Loucy (cell line): ENCODE measurements around the gene APOL2.

Experiments used
- H2AFZ ChIP-seq: fragments of 200-600 bp; sonication (generic); 2 replicates; pipeline ENCODE4 v1.6.0; 2016; ENCODE audit warnings: antibody characterized with exemption, mild to moderate bottlenecking, low read length, moderate library complexity
- H3F3A ChIP-seq: fragments of 200-600 bp; 2 replicates; pipeline ENCODE4 v1.6.0; 2016; ENCODE audit warnings: antibody characterized with exemption, low read depth, mild to moderate bottlenecking
- H3K27me3 ChIP-seq: fragments of 200-600 bp; sonication (generic); 2 replicates; pipeline ENCODE4 v1.6.1; 2014; ENCODE audit warnings: low read length, mild to moderate bottlenecking; ENCODE audit not compliant: insufficient read depth, poor library complexity, severe bottlenecking
- H3K36me3 ChIP-seq: fragments of 200-600 bp; sonication (generic); 2 replicates; pipeline ENCODE4 v1.6.1; 2016; ENCODE audit warnings: low read length; ENCODE audit not compliant: insufficient read depth
- H3K4me1 ChIP-seq: fragments of 200-600 bp; sonication (generic); 2 replicates; pipeline ENCODE4 v1.5.1; 2014; ENCODE audit warnings: low read length, mild to moderate bottlenecking; ENCODE audit not compliant: insufficient read depth, poor library complexity, severe bottlenecking
- H3K4me2 ChIP-seq: fragments of 200-600 bp; sonication (generic); 2 replicates; pipeline ENCODE4 v1.6.0; 2014; ENCODE audit warnings: antibody characterized with exemption, low read length, low read depth, mild to moderate bottlenecking; ENCODE audit not compliant: poor library complexity, severe bottlenecking
- H3K4me3 ChIP-seq: fragments of 200-600 bp; sonication (generic); 2 replicates; pipeline ENCODE4 v1.5.1; 2014; ENCODE audit warnings: low read length, mild to moderate bottlenecking, mixed read lengths; ENCODE audit not compliant: poor library complexity, severe bottlenecking
- H3K79me2 ChIP-seq: fragments of 200-600 bp; sonication (generic); 2 replicates; pipeline ENCODE4 v1.6.1; 2014; ENCODE audit warnings: low read length; ENCODE audit not compliant: insufficient read depth
- H3K9ac ChIP-seq: fragments of 200-600 bp; sonication (generic); 2 replicates; pipeline ENCODE4 v1.6.0; 2014; ENCODE audit warnings: mild to moderate bottlenecking, low read depth, low read length, moderate library complexity; ENCODE audit not compliant: poor library complexity, severe bottlenecking
- H3K9me2 ChIP-seq: fragments of 200-600 bp; sonication (generic); replicated peaks from 2 replicates; pipeline ENCODE4 v1.6.1; 2016; ENCODE audit warnings: low read depth, low read length, mixed read lengths
- H3K9me3 ChIP-seq: fragments of 200-600 bp; sonication (generic); 2 replicates; pipeline ENCODE4 v1.6.1; 2014; ENCODE audit warnings: mild to moderate bottlenecking, antibody characterized with exemption, low read length, low read depth; ENCODE audit not compliant: insufficient read depth
- H4K20me1 ChIP-seq: fragments of 200-600 bp; sonication (generic); 2 replicates; pipeline ENCODE4 v1.6.0; 2014; ENCODE audit warnings: antibody characterized with exemption, low read length, mild to moderate bottlenecking; ENCODE audit not compliant: insufficient read depth, poor library complexity, severe bottlenecking
- EZH2phosphoT487 ChIP-seq: fragments of 200-600 bp; IDR thresholded peaks from 2 replicates; pipeline ENCODE4 v1.6.1; 2018; ENCODE audit warnings: antibody characterized with exemption, mild to moderate bottlenecking, moderate library complexity, borderline replicate concordance
- TF ChIP-seq, protein P1 (sequence below): fragments of 200-600 bp; sonication (generic); conservative IDR thresholded peaks from 2 replicates; pipeline ENCODE4 v1.5.1; 2014; ENCODE audit warnings: mild to moderate bottlenecking, antibody characterized with exemption, low read length

Gene APOL2

GRCh38 chr22:36245805-36246356 is 6.6 kb upstream of the APOL2 start:
- Histone ChIP-seq H3K4me3 (no peak overlapping the region), H3K9me2 (no peaks in the 10 kb centered on the region), H3K36me3 (no peaks in the 10 kb centered on the region), H3K4me2 (no peak overlapping the region), H4K20me1 (no peaks in the 10 kb centered on the region), H3K9ac (no peak overlapping the region), H2AFZ (no peak overlapping the region), H3K9me3 (no peaks in the 10 kb centered on the region), H3K4me1 (no peaks in the 10 kb centered on the region), H3K79me2 (no peaks in the 10 kb centered on the region), H3K27me3 (no peaks in the 10 kb centered on the region), H3F3A (no peaks in the 10 kb centered on the region)
- no peak for TF ChIP-seq EZH2phosphoT487
- TF ChIP-seq, protein P1, sequence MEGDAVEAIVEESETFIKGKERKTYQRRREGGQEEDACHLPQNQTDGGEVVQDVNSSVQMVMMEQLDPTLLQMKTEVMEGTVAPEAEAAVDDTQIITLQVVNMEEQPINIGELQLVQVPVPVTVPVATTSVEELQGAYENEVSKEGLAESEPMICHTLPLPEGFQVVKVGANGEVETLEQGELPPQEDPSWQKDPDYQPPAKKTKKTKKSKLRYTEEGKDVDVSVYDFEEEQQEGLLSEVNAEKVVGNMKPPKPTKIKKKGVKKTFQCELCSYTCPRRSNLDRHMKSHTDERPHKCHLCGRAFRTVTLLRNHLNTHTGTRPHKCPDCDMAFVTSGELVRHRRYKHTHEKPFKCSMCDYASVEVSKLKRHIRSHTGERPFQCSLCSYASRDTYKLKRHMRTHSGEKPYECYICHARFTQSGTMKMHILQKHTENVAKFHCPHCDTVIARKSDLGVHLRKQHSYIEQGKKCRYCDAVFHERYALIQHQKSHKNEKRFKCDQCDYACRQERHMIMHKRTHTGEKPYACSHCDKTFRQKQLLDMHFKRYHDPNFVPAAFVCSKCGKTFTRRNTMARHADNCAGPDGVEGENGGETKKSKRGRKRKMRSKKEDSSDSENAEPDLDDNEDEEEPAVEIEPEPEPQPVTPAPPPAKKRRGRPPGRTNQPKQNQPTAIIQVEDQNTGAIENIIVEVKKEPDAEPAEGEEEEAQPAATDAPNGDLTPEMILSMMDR, result no peak

DNA sequence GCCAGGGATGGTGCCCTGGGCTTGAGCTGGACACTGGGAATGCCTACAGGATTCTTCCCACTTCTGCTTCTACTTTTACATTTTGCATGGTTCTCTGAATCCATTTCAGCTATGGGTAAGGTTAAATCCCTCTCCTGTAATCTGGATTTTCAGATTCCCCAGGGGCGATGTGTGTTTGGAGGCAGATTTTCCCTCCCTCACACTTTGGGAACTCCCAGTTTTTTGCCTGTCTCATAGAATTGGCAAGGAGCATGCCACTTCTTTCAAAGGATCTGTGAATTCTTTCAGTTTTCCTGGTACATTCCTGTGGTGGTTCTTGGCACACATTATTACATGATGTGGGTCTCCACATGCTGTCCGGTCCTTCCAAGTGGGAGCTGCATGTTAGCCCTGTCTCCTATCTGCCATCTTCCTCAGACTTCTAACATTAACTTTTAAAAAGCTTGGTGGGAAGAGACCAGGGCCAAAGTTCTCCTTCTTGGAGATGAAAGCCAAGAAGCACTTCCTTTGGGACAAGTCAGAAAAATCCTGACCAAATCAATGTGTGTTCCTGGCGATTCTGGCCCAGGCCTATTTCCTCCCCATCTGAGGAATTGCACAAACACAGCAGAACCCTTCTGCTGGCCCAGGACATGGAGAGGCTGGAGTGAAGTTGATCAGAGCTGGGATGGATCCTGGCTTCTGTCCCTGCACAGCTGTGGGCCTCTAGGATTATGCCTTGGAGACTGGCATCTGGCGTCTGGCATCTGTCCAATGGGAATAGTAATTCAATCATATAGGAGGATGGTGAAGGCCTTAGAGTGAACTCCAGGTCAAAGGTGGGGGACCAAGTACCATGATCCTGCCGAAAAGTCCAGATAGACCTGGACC is 5.4 kb upstream of the APOL2 start:
- Histone ChIP-seq H3K4me2 (no peak overlapping the region), H3K9me3 (no peaks in the 10 kb centered on the region), H3K27me3 (no peaks in the 10 kb centered on the region), H3K79me2 (no peaks in the 10 kb centered on the region), H3K9me2 (no peaks in the 10 kb centered on the region), H3K9ac (no peak overlapping the region), H3K4me1 (peaks cover 2% of the 10 kb centered on the region), H3K36me3 (no peaks in the 10 kb centered on the region), H3F3A (no peaks in the 10 kb centered on the region), H2AFZ (no peak overlapping the region), H4K20me1 (no peaks in the 10 kb centered on the region), H3K4me3 (no peak overlapping the region)
- TF ChIP-seq, protein P1, result no peak

DNA sequence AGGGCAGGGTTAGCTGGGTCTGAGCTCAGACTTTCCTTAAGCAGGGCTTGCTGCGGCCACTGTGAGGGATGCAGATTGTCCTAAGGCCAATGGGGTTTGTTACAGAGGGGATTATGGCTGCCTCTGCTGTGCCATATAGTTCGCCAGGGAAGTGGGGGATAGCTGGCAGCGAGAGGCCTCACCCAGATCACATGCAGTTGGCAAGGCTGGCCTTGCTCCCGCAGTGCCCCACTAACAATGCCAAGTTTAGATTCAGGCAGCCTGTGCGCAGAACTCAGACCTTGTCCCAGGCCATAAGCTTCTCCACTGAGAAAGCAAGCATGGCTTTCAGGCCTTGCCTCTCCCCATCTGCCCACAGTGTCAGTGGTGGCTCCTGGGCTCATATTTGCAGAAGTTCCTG is 4.7 kb upstream of the APOL2 start:
- H3K36me3 ChIP-seq, result no peaks in the 10 kb centered on the region
- H3K9ac ChIP-seq, result no peak overlapping the region
- H3K9me3 ChIP-seq, result no peaks in the 10 kb centered on the region
- H3K27me3 ChIP-seq, result no peaks in the 10 kb centered on the region
- peaks cover 6% of the 10 kb centered on the region for H3K4me1 ChIP-seq
- no peaks in the 10 kb centered on the region for H4K20me1 ChIP-seq
- H2AFZ ChIP-seq, result no peak overlapping the region
- H3F3A ChIP-seq, result no peaks in the 10 kb centered on the region
- H3K79me2 ChIP-seq, result peaks cover 3% of the 10 kb centered on the region
- no peaks in the 10 kb centered on the region for H3K9me2 ChIP-seq
- no peak overlapping the region for H3K4me2 ChIP-seq
- no peak overlapping the region for H3K4me3 ChIP-seq
- TF ChIP-seq EZH2phosphoT487, result no peak
- TF ChIP-seq, protein P1, result no peak
